K562 (cell line): ENCODE measurements around the gene HMG20B.

Experiments
- CHD1 ChIP-seq: fragments of 200-600 bp; sonication (generic); IDR thresholded peaks from one replicate; pipeline ENCODE4 v1.6.1; 2012; ENCODE audit warnings: mild to moderate bottlenecking, moderate library complexity, low read length, inconsistent platforms
- NR2C2 ChIP-seq, 2 experiments: fragments of 200-800 bp in 1 of 2; sonication (Bioruptor generic) in 1 of 2; sonication (generic) in 1 of 2; formaldehyde crosslinking in 1 of 2; IDR thresholded peaks; 2 replicates each; pipeline versions ENCODE4 v1.6.1 to v1.8.0; 2016 to 2022; ENCODE audit warnings: mild to moderate bottlenecking in 1 of 2, missing compliant biosample characterization in 1 of 2, missing genetic modification characterization in 1 of 2, missing genetic modification reagents in 1 of 2
- RBM22 ChIP-seq: fragments of 200-400 bp; formaldehyde crosslinking; IDR thresholded peaks from 2 replicates; pipeline ENCODE4 v1.6.1; 2018; ENCODE audit warnings: low read length, low read depth; ENCODE audit not compliant: poor library complexity, severe bottlenecking
- TRIM24 ChIP-seq, 2 experiments: fragments of 450-650 bp; IDR thresholded peaks; 2 replicates each; pipeline ENCODE4 v1.6.1; 2016

DNA sequence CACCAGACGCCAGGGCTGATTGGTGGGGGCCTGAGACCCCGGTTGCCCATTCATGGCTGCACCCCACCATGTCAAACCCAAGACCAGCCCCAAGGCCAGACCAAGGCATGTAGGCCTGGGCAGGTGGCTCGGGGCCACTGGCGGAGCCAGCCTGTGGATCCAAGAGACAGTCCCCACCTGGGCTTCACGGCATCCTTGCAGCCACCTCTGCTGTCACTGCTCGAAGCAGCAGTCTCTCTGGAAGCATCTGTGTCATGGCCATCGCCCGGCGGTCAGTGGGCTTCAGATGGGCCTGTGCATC lies 37.6 kb upstream of the HMG20B start:
- TF ChIP-seq NR2C2 (CRISPR knock-in tag; IDR thresholded peaks at IDR 0.05), result no peak
- no peak for TF ChIP-seq NR2C2 (tag; IDR thresholded peaks at IDR 0.05)
- TF ChIP-seq TRIM24 (IDR thresholded peaks at IDR 0.05), result no peak
- TF ChIP-seq CHD1, result no peak
- no peak for TF ChIP-seq RBM22
